ENCODE data around the gene CCNG2. TPM values are rescaled to one million over a fixed set of nuclear protein-coding genes. Genes with fewer than 3 reads are reported as not detected.

CCNG2 gene
- total and polyA plus RNA-seq, 10 of the 15 experiments (the other 5 are each of a cell fraction or from before 2014, with no cell fraction given) = 1.9 to 70.6 (median 5.9) TPM

DNA sequence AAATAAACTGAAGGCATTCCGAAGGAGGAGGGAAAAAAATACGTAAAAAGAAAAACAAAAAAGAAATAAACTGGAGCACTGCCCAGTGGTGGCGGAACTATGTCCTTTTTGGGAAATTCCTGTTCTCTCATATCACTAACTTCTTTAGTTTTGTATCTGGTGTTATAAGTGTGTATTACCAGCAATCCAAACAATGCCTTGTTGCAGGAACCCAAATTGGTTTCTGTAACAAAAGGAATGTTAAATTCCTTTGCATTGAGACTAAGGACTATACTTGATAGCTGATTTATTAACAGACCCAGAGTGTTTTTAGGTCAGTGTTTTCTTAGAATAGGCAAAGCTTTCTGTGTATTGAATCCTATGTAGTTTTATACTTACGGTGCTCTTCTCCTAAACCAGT lies 6.6 kb downstream of the CCNG2 start:
- peaks cover 0 to 19% of the 10 kb centered on the region in 2 experiments; a peak in 2 of 4 replicates for H3K36me3 ChIP-seq (ENCODE audit: control insufficient read depth in 2 of 2, insufficient read depth in 2 of 2, low read length in 1 of 2)
- CTCF ChIA-PET = interaction anchor here (1.1 to 9.4 kb wide), 4 partner anchors 9 to 68 kb away, joined by 3 to 68 read pairs (median 8); no protein-coding TSS in a partner anchor
- intact Hi-C loops (cut with micrococcal nuclease; ENCODE audit: unreplicated experiment) = no loop called here

More for the DNA sequence above, 6.6 kb downstream of the CCNG2 start:
- Histone ChIP-seq H3K79me2 (ENCODE audit: control insufficient read depth, insufficient read depth, low read length) (peaks cover 2% of the 10 kb centered on the region), H4K20me1 (ENCODE audit: control insufficient read depth, insufficient read depth) (no peaks in the 10 kb centered on the region), H3K27ac (ENCODE audit: control insufficient read depth, insufficient read depth) (no peak overlapping the region), H3K4me3 (no peak overlapping the region), H3K9ac (ENCODE audit: control insufficient read depth, insufficient read depth, low read length) (no peak overlapping the region), H3K27me3 (replicated peaks in 1 of 2; ENCODE audit: control insufficient read depth in 2 of 2, insufficient read depth in 2 of 2, low read length in 1 of 2) (no peaks in the 10 kb centered on the region), H3K4me2 (ENCODE audit: control insufficient read depth, insufficient read depth) (no peak overlapping the region), H2AFZ (ENCODE audit: control insufficient read depth, low read depth, low read length) (no peak overlapping the region), H3K9me3 (replicated peaks; ENCODE audit: control insufficient read depth, insufficient read depth, low read length) (no peaks in the 10 kb centered on the region), H3K4me1 (ENCODE audit: control insufficient read depth, insufficient read depth, low read length) (no peaks in the 10 kb centered on the region)
- ChIA-PET POLR2A (interaction anchor here (1.0 to 1.6 kb wide), 3 partner anchors 10 to 94 kb away, joined by 3 to 5 read pairs (median 4); no protein-coding TSS in a partner anchor), SMC1A (ENCODE audit: uncharacterized antibody, unreplicated experiment) (interaction anchor here (0.7 to 1.7 kb wide), 10 partner anchors 9 to 172 kb away, joined by 3 to 8 read pairs (median 4); partner anchors contain the start of gene CCNI), RAD21 (ENCODE audit: unreplicated experiment) (interaction anchor here (1.4 to 1.8 kb wide), 3 partner anchors 30 to 93 kb away, joined by 3 to 6 read pairs (median 5); no protein-coding TSS in a partner anchor)
- TF ChIP-seq POLR2AphosphoS2 (IDR thresholded peaks at IDR 0.05; ENCODE audit: low read depth, low read length) (no peak), HDGF (IDR thresholded peaks at IDR 0.05) (no peak), MTA3 (IDR thresholded peaks at IDR 0.05; ENCODE audit: borderline replicate concordance, low read length) (no peak), NRF1 (conservative IDR thresholded peaks at IDR 0.05; ENCODE audit: low read depth, low read length) (no peak), EP300 (IDR thresholded peaks at IDR 0.05; ENCODE audit: borderline replicate concordance in 1 of 2, control insufficient read depth in 1 of 2, low read depth in 2 of 2, low read length in 2 of 2) (no peak), KAT2A (conservative IDR thresholded peaks at IDR 0.05; ENCODE audit: control insufficient read depth, low read depth, low read length) (no peak)
- TF ChIP-seq, protein P1, sequence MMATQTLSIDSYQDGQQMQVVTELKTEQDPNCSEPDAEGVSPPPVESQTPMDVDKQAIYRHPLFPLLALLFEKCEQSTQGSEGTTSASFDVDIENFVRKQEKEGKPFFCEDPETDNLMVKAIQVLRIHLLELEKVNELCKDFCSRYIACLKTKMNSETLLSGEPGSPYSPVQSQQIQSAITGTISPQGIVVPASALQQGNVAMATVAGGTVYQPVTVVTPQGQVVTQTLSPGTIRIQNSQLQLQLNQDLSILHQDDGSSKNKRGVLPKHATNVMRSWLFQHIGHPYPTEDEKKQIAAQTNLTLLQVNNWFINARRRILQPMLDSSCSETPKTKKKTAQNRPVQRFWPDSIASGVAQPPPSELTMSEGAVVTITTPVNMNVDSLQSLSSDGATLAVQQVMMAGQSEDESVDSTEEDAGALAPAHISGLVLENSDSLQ (IDR thresholded peaks at IDR 0.05) = no peak
- TF ChIP-seq, protein P2, sequence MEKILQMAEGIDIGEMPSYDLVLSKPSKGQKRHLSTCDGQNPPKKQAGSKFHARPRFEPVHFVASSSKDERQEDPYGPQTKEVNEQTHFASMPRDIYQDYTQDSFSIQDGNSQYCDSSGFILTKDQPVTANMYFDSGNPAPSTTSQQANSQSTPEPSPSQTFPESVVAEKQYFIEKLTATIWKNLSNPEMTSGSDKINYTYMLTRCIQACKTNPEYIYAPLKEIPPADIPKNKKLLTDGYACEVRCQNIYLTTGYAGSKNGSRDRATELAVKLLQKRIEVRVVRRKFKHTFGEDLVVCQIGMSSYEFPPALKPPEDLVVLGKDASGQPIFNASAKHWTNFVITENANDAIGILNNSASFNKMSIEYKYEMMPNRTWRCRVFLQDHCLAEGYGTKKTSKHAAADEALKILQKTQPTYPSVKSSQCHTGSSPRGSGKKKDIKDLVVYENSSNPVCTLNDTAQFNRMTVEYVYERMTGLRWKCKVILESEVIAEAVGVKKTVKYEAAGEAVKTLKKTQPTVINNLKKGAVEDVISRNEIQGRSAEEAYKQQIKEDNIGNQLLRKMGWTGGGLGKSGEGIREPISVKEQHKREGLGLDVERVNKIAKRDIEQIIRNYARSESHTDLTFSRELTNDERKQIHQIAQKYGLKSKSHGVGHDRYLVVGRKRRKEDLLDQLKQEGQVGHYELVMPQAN (conservative IDR thresholded peaks at IDR 0.05) = no peak
- WGBS (ENCODE audit: insufficient coverage, insufficient replicate concordance, low lambda C conversion rate, missing lambda C conversion rate) = 98% methylated on average over 4 of the region's 4 CpGs
- BruUV-seq (replicated peaks) = no TSS peak
- DNase-seq (ENCODE audit: low read depth, low spot score) (no peak), ATAC-seq (no peak), FAIRE-seq (no peak)
- in situ Hi-C loops (cut with MboI) = no loop called here

Data from GM12878 (cell line).